Neural crest cell (in vitro differentiated cells): ENCODE data around the gene SLC30A7. TPM values are rescaled to one million over a fixed set of nuclear protein-coding genes. Genes with fewer than 3 reads are reported as not detected.

Source experiments
- DNase-seq: peaks from one replicate; pipeline ENCODE4 v3.0.0; 2021; ENCODE audit warnings: low read depth, mixed read lengths, low spot score
- H3K27ac Mint-ChIP-seq: one replicate; pipeline ENCODE4 v1.8.0; 2021; ENCODE audit warnings: mild to moderate bottlenecking, mixed read lengths; ENCODE audit not compliant: unreplicated experiment
- H3K27me3 Mint-ChIP-seq: 2 replicates; pipeline ENCODE4 v1.8.0; 2021; ENCODE audit warnings: low read depth, mild to moderate bottlenecking, mixed read lengths
- H3K36me3 Mint-ChIP-seq: 2 replicates; pipeline ENCODE4 v1.8.0; 2021; ENCODE audit warnings: low read depth, mild to moderate bottlenecking, mixed read lengths
- H3K4me1 Mint-ChIP-seq: 2 replicates; pipeline ENCODE4 v1.8.0; 2021; ENCODE audit warnings: mixed read lengths
- H3K4me3 Mint-ChIP-seq: one replicate; pipeline ENCODE4 v1.8.0; 2021; ENCODE audit warnings: mild to moderate bottlenecking, mixed read lengths
- H3K9me3 Mint-ChIP-seq: 2 replicates; pipeline ENCODE4 v1.8.0; 2021; ENCODE audit warnings: mixed read lengths
- CTCF ChIP-seq: fragments of 200-600 bp; sonication (generic); conservative IDR thresholded peaks from 2 replicates; pipeline ENCODE4 v1.5.0; 2021; ENCODE audit warnings: antibody characterized with exemption, mild to moderate bottlenecking
- total RNA-seq: library from RNA; stranded (reverse); gene quantifications from 2 replicates; pipeline ENCODE4 v1.2.1, GENCODE V29; 2021

SLC30A7 gene
- total RNA-seq, 1 donor from 2014 or later, result 22.9 TPM

GRCh38 chr1:100912019-100912418 lies 16.1 kb downstream of the SLC30A7 start:
- TF ChIP-seq CTCF, result no peak
- Mint-ChIP-seq H3K36me3 (peaks cover 22% of the 10 kb centered on the region), H3K27ac (no peak overlapping the region), H3K4me3 (no peak overlapping the region), H3K9me3 (no peaks in the 10 kb centered on the region), H3K27me3 (no peaks in the 10 kb centered on the region), H3K4me1 (no peaks in the 10 kb centered on the region)
- DNase-seq, result no peak

DNA sequence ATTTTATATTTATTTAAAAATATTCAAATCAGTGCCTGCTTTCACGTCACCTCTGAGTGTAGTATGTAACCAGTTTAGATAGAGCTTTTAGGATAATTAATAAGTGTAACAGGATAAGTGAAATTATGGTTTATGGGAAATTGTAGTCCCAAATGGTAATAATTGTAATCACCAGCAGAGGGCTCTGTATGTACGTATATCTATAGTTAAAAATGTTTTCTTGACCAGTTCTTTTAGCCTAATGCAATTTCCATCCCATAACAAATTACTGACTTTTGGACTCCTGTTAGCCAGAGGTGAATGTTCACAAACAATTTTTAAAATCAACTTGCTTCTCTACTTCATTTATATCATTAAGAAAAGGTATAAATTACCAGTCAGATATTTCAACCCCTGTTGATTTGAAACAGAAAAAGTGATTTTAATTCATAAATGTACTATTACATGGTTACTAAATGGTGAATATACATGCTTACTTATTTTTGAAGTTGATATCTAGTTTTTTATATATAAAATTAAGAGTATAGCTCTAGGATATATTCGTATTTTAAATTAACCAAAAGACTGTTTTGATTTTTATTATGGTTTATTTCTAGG lies 25.3 kb downstream of the SLC30A7 start:
- Mint-ChIP-seq H3K27me3 (no peaks in the 10 kb centered on the region), H3K4me1 (peaks cover 5% of the 10 kb centered on the region), H3K9me3 (no peaks in the 10 kb centered on the region), H3K4me3 (no peak overlapping the region), H3K27ac (no peak overlapping the region), H3K36me3 (peaks cover 15% of the 10 kb centered on the region)
- TF ChIP-seq CTCF, result peak; percentile 83
- no peak for DNase-seq

GRCh38 chr1:100924212-100924611 lies 28.3 kb downstream of the SLC30A7 start:
- peaks cover 5% of the 10 kb centered on the region for H3K4me1 Mint-ChIP-seq
- H3K27me3 Mint-ChIP-seq, result no peaks in the 10 kb centered on the region
- H3K9me3 Mint-ChIP-seq, result no peaks in the 10 kb centered on the region
- peaks cover 17% of the 10 kb centered on the region for H3K36me3 Mint-ChIP-seq
- DNase-seq, result no peak
- TF ChIP-seq CTCF, result no peak
- H3K27ac Mint-ChIP-seq, result no peak overlapping the region
- no peak overlapping the region for H3K4me3 Mint-ChIP-seq

GRCh38 chr1:100924991-100925390 lies 29.1 kb downstream of the SLC30A7 start:
- Mint-ChIP-seq H3K4me1 (peaks cover 5% of the 10 kb centered on the region), H3K27ac (no peak overlapping the region), H3K4me3 (no peak overlapping the region), H3K36me3 (peaks cover 17% of the 10 kb centered on the region), H3K27me3 (no peaks in the 10 kb centered on the region), H3K9me3 (no peaks in the 10 kb centered on the region)
- TF ChIP-seq CTCF, result no peak
- no peak for DNase-seq

DNA sequence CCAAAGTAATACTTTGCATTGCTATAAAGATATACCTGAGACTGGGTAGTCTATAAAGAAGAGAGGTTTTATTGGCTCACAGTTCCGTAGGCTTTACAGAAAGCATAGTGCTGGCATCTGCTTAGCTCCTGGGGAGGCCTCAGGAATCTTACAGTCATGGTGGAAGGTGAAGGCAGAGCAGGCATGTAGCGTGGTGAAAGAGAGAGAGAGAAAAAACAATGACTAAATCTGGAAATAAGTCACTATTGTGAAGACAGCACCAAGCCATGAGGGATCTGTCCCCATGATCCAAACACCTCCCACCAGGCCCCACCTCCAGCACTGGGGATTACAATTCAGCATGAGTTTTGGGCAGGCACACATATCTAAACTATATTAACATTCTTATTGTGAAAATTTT lies 30.4 kb downstream of the SLC30A7 start:
- Mint-ChIP-seq H3K4me3 (no peak overlapping the region), H3K27ac (no peak overlapping the region), H3K4me1 (peaks cover under 1% of the 10 kb centered on the region), H3K27me3 (no peaks in the 10 kb centered on the region), H3K9me3 (no peaks in the 10 kb centered on the region), H3K36me3 (peaks cover 14% of the 10 kb centered on the region)
- no peak for TF ChIP-seq CTCF
- no peak for DNase-seq
